Fibroblast of skin of right quadriceps (primary cell): Measurements from ENCODE around the gene CDS2.

ENCODE experiments used
- DNase-seq: peaks from one replicate; pipeline ENCODE4 v3.0.0-alpha.2; 2013

The CDS2 gene

DNA sequence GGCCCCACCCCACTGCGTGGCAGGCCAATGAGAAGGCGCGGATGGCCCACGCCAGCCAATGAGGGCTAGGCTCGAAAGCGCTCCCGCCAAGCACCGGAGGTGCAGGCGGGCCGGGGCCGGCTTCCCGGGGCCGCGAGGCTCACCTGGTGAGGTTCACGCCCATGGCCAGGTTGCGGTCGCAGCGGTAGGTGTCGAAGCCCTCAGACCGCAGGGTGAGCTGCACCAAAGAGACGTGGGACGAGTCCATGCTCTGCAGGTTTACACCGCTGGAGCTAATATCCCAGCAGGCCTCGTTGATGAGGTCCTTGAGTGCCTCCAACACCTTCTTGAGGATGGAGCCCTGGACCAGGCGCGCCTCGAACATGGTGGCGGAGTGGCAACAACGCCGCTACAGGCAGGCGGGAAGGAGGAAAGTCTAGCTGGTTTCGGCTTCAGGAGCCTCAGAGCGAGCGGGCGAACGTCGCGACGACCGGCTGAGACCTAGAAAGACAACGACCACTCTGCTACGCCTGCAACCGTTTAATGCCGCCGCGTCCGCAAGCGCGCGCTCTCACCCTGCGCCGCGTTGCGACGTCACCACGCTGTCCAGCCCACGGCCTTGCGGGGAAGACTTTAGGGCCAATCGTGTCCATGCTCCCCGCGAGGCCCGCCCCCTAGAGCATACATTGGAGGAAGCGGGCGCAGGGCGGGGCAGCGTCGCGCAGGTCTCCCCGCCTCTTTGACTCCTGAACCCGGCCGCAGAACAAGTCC lies 7.2 kb upstream of the CDS2 start, which contains the start of gene PCNA:
PCNA (minus strand) TSS at position 524 of the 750 bp plus-strand sequence; CDS start at position 364, 160 bp downstream.
- DNase-seq: peak; percentile 96

DNA sequence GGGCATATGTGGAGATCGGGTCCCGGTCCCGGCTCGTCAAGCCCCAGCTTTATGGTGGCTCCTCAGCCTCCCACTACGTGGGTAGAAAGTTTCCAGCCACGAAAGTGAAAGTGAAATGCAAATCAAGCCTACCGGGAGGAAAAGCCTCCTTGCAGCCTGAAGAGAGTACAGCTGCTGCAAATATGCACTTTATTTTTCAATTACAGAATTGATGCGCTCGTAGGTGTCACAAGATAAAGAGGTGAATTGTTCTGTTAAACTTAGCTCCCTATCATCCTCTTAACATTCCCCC lies 6.7 kb upstream of the CDS2 start:
- DNase-seq: no peak

DNA sequence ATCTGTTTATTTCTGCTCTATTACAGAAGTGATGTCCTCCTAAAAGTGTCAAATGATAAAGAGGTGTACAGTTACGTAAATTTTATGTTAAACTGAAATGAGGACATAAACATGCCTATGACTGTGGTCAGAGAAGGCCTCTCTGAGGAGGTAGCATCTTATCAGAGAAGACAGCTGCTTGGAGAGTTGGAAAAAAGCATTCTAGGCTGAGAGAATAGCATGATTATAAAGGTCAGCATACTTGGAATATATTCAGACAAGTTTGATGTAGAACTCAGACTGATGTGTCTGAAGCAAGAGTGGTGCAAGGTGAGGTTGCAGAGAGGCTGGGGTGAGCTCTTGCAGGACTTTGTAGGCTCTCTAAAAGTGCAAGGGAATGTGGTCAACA lies 3.9 kb upstream of the CDS2 start:
- no peak for DNase-seq

DNA sequence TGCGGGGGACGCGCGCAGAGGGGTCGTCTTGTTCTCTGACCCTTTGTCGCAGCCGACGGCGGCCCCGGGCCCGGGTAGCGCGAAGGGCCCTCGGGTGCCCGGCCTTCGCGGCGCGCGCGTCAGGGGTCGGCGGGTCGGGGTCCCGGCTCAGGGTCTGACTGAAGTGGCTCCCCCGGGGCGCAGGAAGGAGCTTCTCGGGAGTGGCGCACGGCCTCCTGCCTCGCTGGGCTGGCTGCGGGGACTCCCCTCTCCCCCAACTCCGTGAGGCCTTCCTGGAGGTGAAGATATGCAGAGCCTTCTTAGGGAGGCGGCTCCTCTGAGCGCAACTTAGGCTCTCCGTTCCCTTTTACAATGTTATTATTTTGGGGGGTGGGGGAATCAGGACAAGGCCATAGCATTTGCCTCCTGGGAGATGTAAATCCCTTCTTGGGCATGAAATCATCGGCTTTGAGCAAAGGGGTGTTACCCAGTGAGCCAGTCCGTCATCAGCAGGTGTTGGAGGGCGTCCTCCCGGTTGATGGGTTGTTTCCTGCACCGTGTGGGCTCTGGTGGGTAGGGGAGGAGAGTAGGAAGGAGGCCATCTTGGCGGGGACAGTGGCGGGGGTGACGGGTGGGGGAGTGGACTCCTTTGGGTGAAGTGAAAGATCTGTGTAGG lies 523 bp downstream of the CDS2 start:
- peak; percentile 28 for DNase-seq

DNA sequence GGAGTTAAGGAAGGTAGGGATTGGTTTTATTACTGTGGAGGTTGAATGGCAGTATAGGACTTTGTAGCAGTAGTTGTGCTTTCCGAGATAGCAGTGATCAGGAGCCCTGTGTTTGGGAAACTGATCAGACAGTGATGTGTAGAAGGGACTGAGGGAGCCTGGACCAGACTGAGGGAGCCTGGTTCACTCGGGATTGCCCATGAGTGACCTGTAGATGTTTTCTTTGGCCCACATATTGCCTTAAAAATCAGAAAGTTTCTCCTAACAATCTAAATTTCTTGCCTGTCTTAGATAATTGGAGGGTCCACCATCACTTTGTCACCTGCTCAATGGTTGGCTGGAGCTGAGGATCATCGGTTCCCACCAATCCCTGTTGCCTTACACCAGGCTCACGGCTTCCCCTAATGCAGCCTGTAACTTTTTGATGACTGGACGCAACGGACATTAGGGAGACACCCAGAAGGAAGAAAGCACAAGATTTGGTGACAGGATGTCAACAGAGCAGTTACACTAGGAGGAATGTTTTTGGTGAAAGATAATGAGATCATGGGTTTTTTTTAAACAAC lies 1.1 kb downstream of the CDS2 start:
- DNase-seq: no peak

DNA sequence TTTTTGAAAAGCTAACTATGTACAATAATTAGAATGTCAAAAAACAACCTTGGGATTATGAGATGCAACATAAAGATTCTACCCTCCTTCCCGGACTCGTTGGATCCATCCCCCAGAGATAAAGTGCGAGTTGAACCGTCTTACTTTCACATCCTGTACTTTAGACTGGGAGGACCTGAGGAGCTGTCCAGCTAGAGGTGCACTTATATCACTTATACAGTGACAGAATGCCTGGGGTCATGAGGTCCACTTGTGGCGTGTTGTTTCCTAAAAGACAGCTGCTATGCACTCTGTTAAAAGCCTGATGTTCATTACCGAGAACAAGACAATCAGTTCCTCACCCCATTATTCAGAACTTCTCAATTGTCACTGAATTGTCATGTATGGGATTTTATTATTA lies 2.1 kb downstream of the CDS2 start:
- no peak for DNase-seq

DNA sequence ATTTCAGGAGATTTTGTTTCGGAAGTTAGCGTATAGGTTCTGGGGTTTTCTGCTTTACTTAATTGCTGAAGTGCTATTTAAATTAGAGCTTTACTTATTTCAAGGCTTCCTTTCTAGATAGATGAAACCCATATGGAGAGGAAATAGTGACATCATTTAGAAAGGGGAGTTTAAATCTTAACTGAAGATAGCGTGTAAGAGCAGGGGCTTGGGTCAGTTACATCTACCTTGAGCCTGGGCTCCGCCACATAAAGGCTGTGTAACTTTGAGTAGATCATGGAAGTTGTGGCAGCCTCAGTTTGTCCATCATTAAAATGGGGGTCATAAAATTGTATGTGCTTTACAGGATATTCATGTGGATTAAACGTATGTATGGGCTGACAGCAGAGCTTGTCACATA lies 4.7 kb downstream of the CDS2 start:
- peak; percentile 18 for DNase-seq

DNA sequence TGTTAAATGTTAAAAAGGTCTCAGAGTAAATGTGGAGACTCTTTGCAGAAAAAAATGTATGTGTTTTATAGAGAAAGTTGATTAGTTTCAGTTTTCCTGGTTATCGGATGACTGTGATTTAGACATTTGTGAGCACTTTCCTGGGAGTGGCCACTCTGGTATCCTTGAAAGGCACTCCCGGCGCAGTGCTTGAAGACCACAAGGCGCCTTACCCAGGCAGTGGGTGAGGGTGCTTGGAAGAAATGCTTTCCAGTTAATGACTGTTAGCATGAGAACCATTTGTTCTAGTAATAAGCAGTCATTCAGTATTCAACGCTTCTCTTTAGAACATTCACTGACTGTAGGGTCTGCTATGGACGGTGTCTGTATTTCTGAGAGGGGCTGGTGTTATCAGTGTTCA lies 7.2 kb downstream of the CDS2 start:
- no peak for DNase-seq

DNA sequence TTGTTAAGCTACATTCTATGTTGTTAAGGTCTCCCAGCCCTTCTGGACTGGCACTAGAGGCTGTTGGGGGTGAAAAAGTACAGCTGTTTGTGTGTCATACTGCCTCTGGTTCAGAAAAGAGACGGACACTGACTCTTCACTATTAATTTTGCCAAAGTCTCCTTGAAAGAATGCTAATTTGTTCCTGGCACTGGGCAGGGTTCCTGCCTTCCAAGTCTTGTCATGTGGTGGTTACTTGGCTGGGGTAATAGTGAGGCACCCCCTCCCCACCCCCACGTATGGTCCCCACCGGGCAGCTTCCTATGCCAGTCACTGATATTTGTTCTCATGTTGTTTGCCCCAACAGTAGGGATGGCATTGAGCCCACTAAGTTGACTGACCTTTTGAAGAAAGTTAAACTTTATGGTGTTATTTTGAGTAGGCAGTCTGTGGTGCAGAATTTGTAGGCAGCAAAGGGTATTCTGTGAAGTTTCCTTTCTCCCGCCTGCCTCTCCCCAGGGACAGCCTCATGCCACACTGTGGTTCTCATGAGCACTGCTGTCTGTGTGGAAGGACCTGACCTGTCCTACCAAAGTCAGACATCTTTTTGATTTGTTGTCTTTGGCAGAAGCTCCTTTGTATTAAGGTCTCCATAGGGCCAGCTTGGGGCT lies 8.7 kb downstream of the CDS2 start:
- no peak for DNase-seq

DNA sequence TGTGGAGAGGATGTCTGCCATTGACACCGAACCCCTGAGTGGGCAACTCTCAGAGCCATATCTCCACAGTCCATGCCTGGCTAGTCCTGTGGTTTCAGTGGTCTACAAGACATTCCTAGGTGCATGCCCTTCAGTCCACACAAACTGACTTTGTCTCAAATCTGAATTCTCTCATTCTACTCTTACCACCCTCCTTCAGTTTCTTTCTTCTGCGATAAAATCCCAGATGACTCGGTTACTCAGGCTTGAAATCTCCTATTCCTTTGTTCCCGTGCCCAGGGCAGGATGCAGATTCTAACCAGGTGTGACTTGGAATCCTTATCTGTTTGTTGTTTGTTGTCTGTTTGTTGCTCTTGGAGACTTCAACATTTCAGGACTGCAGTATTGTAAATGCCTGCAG lies 9.3 kb downstream of the CDS2 start:
- DNase-seq: no peak

DNA sequence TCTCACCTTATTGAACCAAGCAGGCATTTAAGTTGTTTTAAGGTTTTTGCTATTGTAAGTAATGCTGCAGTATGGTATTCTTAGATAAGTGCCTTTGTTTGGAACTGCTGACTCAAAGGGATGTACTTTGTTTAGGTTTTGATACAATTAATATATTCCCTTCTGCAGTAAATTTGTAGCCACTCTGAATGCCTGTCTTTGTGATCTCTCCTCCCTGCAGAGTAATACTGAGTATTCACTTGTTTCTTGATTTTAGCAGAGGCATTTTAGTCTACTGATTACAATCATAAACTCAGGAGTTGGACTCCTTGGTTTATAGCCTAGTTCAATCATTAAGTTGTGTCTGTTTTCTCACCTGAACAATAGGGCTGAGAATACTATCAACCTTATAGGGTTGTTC lies 13.4 kb downstream of the CDS2 start:
- no peak for DNase-seq

DNA sequence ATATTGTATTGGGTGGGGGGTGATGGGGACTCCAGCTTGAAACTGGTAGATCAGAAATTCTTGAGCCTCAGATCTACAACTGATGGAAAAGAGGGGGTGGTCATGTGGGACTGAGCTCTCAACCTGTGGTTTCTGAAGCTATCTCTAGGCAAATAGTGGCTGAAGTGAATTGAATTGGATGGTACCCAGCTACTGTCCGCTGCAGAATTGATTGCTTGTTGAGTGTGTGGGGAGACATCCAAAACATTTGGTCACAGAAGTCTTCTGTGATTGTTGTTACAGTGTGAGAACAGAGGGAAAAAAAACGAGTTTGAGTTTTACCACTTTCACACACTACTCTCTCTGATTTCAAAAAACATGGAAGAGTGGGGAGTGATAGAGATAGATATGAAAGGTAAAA lies 14.8 kb downstream of the CDS2 start:
- DNase-seq: no peak

DNA sequence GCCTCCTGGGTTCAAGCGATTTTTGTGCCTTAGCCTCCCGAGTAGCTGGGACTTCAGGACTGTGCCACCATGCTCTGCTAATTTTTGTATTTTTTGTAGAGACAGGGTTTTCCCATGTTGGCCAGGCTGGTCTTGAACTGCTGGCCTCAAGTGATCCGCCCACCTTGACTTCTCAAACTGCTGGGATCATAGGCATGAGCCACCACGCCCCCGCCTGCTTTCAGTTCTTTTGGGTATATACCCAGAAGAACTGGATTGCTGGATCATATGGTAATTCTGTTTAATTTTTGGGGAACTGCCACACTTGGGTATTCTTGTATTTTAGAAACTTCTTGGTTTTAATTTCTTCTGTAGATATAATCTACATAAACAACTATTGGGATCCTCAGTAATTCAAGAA lies 17.0 kb downstream of the CDS2 start:
- DNase-seq: no peak

DNA sequence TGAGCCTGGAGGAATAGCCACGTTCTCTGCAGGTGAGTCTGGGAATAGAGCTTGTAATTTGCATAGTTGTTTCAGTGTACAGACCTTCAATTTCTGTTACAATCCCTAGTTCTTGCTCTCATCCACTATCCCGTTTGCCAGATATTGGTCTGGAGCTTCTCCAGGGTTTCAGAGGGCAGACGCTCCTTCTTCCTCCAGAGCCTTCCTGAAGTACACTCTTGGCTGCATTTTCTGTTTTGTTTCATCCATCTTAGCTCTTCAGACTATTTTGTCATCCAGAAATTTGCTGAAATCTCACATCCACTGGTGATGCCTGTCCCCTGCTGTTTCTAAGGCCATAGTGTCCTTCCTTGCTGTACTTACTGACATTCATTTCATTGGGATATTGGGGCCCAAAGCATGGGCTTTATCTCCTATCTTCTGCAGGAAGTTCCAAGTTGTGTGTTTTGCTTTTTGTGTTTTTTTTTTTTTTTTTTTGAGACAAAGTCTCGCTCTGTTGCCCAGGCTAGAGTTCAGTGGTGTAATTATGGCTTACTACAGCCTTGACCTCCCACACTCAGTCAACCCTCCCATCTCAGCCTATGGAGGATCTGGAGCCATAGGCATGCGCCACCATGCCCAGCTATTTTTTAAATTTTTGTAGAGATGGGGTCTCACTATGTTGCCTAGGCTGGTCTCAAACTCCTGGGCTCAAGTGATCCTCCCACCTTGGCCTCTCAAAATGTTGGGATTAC lies 18.7 kb downstream of the CDS2 start:
- DNase-seq: no peak

DNA sequence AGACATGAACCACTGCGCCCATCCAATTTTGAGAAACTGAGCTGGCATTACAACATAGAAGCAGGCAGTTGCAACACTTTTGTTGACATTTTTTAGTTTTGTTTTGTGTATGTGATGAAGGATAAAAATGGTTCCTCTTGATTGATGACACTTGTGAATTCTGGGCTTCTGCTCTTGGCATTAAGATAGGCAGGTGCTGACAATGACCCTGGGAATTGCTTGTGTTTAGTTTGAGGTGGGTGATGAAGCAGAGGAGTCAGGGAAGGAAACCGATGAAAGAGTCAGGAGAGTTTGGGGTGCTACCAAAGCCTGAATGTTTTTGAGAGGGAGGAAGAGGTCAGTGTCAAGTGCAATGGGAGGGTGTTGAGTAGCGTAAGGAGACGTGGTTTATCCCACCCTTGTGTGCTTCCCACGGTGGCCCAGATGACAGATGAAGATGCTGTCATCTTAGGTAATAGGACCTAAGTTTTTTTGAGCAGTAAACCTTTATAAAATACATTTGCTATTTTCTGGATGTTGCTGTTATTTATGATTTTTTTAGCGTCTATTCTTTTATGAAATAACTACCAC lies 19.4 kb downstream of the CDS2 start:
- no peak for DNase-seq

DNA sequence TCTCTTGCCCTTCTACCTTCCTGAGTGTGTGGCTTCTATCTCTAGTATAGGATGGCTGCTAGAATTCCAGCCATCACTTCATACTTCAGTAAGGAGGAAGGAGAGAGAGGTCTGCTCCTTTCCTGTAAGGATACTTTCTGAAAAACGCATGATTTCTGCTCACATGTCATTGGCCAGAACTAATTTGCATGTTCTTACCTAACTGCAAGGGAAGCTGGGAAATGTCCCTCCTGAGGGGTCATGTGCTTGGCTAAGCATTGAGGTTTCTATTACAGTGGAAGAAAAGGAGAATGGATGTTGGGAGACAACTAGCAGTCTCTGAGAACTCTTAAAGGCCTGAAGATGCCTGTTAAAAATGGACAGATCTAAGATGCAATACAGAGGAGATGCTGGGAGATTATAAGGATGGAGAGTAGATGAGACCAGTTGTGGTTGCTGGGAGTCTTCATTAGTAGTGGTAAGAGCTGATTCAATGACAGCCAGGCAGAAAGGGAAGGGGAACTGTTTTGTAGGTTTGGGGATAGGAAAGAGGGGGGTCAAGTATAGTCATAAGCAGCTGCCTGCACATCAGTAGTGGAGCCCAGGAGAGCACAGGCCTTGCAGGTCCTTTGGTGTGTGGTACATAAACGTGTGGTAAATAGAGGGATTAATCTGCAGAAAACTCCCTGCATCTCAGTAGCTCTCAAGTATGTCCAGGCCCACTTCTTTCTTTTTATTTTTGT lies 20.2 kb downstream of the CDS2 start:
- DNase-seq: no peak

DNA sequence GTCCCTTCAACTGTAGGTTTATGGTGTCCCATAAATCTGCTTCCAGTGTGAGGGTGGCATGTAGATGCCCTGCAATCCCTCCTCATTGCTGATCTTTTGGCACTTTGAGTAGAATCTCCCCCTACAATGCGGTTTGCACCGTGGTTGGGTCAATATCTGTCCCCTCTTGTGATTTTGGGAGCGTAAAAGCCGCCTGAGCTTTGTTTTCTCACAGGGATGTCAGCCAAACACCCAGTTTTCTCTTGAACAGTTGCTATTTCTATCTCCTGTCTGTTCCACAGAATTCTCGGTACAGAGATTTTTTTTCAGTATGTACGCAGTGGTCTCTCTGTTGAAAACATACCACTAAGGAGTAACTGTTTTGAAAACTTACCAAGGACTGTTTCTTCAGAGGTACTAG lies 21.8 kb downstream of the CDS2 start:
- DNase-seq: no peak

DNA sequence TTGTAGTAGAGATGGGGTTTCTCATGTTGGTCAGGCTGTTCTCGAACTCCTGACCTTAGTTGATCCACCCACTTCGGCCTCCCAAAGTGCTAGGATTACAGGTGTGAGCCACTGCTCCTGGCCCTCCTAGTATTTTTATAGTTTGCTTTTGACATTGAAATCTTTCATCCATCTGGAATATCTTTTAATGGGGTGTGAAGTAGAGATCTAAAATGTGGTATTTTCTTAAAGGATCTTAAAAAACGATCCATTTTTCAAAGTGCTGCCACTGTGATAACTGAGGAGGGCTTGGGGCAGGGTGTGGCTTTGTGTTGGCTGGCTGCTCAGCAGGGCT lies 23.1 kb downstream of the CDS2 start:
- DNase-seq: no peak

DNA sequence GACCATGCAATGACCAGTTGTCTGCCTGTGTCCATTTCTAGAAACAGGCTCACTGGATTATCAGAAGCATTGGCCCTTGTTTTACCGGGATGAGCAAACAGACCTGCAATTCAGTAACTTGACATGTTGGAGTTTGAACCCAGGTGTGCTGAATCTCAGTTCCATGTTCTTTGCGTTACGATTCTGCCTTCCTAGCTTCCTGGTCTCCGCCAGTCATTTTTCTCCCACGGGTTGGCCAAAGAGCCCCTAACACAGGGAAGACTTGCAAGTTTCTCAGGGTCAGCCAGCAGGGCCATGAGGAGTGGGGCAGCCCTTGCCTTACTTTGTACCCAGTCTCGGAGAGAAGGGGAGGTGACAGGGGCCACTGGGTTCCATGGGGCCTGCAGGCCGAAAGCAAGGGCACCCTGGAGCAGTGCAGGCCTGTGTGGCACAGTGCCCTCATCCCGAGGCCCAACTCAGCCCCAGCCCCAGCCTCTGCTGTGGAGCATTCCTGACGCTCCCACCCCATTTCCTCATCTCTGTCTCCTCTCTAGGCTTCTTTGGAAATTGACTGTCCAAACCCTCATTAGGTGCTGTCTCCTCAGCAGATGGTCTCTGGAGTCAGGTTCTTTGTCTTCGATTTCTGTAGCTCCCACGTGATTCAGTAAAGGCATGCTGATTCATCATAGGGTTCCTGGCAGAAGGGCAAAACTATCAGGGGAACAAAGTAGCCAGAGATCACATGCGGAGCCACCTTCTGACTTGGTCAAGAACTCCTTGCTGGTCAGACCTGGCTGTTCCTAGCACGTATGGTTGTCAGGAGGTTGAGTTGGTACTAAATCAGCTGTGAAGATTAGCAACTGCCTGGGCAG lies 23.6 kb downstream of the CDS2 start:
- peak; percentile 10 for DNase-seq

DNA sequence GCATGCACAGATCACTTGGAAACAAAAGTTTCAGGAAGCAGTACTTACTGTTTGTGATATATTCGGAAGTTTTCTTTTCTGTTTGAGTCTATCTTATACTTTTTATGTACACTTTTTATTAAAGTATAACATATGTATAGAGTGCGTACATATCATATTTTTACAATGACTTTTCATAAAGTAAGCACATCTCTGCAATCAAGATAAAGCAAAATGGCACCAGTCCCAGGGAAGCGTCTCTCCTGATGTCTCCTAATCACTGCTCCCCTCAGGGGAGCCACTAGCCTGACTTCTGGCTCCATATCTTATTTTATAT lies 26.3 kb downstream of the CDS2 start:
- no peak for DNase-seq

DNA sequence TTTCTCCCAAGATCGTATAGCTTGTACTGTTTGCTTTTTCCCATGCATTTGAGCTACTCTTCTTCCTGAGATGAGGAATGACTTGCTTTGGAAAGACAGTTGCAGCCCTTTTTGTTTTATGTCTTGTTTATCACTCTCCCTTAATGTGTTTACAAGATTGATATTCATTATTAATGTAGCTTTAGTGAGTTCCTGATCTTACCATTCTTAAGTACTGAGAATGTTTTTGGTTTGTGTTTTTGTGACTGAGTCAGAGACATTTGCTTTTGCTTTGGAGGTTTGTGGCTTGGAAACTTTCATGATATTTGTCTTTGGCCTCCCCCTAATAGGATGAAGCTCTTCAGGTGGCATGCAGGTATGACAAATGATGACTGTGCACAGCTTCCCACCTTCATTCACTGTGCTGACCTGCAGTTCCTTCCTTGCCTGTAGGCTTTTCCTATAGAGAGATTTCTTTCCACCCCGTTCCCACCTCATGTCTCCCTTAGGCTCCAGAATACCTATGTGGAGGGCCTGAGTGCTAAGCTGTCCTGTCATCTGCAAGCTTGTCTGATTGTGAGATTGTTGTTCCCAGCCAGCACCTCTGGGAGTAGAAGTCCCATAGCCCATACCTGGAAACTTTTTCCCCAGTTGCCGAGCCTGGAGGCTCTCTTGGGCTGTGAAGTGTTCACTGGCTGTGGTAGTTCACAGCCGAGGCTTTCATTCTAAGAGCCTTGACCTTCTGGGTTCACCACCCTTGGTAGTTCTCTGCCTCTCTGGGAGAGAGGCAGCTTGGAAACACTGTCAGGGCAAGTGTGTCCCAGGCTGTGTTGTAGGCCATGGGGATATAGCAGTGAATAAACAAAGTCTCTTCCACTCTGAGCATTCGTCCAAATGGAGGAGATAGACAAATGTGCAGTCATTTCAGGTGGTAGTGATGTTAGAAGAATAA lies 27.1 kb downstream of the CDS2 start:
- DNase-seq: no peak
